ENCODE measurements around the gene MIAT. TPM values are rescaled to one million over a fixed set of nuclear protein-coding genes. Genes with fewer than 3 reads are reported as not detected.

The MIAT gene
- total and polyA plus RNA-seq, 3 experiments from 2014 or later: 3.9 to 57.5 (median 52.2) TPM

- Histone ChIP-seq H3K36me3 (ENCODE audit: insufficient read depth, low read length) (no peaks in the 10 kb centered on the region), H3K4me1 (ENCODE audit: insufficient read depth, low read length) (peaks cover 21% of the 10 kb centered on the region), H3K27ac (ENCODE audit: low read depth, low read length) (no peak overlapping the region), H3K9me3 (ENCODE audit: low read length) (no peaks in the 10 kb centered on the region), H3K4me3 (ENCODE audit: low read length) (no peak overlapping the region), H3K27me3 (ENCODE audit: insufficient read depth, low read length, poor library complexity, severe bottlenecking) (no peaks in the 10 kb centered on the region)
- Mint-ChIP-seq H3K27ac (no peak overlapping the region), H3K4me3 (no peak overlapping the region), H3K27me3 (no peaks in the 10 kb centered on the region), H3K4me1 (peaks cover 28 to 63% (median 35%) of the 10 kb centered on the region in 3 donors), H3K9me3 (no peaks in the 10 kb centered on the region), H3K36me3 (no peaks in the 10 kb centered on the region)
- no peak for DNase-seq
- CTCF ChIA-PET: no interaction called here
- POLR2A ChIA-PET: no interaction called here
Observed at GRCh38 chr22:26614322-26614721, 43.1 kb upstream of the MIAT start.

- no peaks in the 10 kb centered on the region for H3K36me3 ChIP-seq (ENCODE audit: insufficient read depth, low read length)
- Mint-ChIP-seq H3K4me3 (no peak overlapping the region), H3K4me1 (peaks cover 20 to 55% (median 26%) of the 10 kb centered on the region in 3 donors), H3K36me3 (no peaks in the 10 kb centered on the region), H3K27me3 (no peaks in the 10 kb centered on the region), H3K9me3 (no peaks in the 10 kb centered on the region), H3K27ac (no peak overlapping the region)
- CTCF ChIA-PET: no interaction called here
- H3K27me3 ChIP-seq (ENCODE audit: insufficient read depth, low read length, poor library complexity, severe bottlenecking): no peaks in the 10 kb centered on the region
- no peak overlapping the region for H3K27ac ChIP-seq (ENCODE audit: low read depth, low read length)
- H3K9me3 ChIP-seq (ENCODE audit: low read length): no peaks in the 10 kb centered on the region
- POLR2A ChIA-PET: interaction anchor here (1.1 kb wide), 1 partner anchor 10 kb away, joined by 3 read pairs; no protein-coding TSS in a partner anchor
- no peak for DNase-seq
- peaks cover 13% of the 10 kb centered on the region for H3K4me1 ChIP-seq (ENCODE audit: insufficient read depth, low read length)
- no peak overlapping the region for H3K4me3 ChIP-seq (ENCODE audit: low read length)
Observed at GRCh38 chr22:26615149-26615548, 42.2 kb upstream of the MIAT start.

DNA sequence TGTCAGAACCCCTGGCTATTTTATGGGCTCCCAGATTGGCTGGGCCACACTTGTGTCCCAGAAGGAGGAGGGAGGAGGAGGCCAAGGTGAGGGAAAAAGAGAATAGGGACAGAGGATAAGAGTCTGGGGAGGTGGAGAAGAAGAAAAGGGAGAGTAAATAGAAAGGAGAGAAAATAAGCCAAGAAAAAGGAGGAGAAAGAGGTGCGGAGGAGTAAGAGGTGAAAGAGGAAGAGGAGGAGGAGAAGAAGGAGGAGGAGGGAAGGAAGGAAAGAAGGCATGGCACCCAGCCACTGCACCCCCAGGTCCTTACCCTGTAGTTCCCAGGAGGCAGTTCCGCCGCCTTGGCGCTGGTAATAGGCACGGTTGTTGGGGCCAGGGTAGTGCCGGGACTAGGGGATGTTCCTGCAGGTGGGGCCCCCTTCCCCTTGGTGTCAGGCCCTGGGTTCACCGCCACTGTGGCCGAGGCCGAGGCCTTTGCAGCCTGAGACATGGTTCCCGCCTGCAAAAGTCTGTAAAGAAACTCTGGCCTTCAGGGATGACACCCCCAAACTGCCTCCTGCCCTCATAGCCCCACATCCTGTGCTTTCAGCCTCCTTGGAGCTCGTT, 41.5 kb upstream of the MIAT start:
- no peaks in the 10 kb centered on the region for H3K27me3 Mint-ChIP-seq
- no peak overlapping the region for H3K27ac Mint-ChIP-seq
- DNase-seq: no peak
- H3K4me3 Mint-ChIP-seq: no peak overlapping the region
- peaks cover 12 to 47% (median 19%) of the 10 kb centered on the region in 3 donors for H3K4me1 Mint-ChIP-seq
- peaks cover 5% of the 10 kb centered on the region for H3K4me1 ChIP-seq (ENCODE audit: insufficient read depth, low read length)
- H3K27ac ChIP-seq (ENCODE audit: low read depth, low read length): no peak overlapping the region
- no peaks in the 10 kb centered on the region for H3K27me3 ChIP-seq (ENCODE audit: insufficient read depth, low read length, poor library complexity, severe bottlenecking)
- H3K9me3 Mint-ChIP-seq: no peaks in the 10 kb centered on the region
- no peaks in the 10 kb centered on the region for H3K9me3 ChIP-seq (ENCODE audit: low read length)
- no peaks in the 10 kb centered on the region for H3K36me3 ChIP-seq (ENCODE audit: insufficient read depth, low read length)
- H3K4me3 ChIP-seq (ENCODE audit: low read length): no peak overlapping the region
- no peaks in the 10 kb centered on the region for H3K36me3 Mint-ChIP-seq
- ChIA-PET POLR2A (interaction anchor here (1.1 kb wide), 1 partner anchor 11 kb away, joined by 3 read pairs; no protein-coding TSS in a partner anchor), CTCF (no interaction called here)

DNA sequence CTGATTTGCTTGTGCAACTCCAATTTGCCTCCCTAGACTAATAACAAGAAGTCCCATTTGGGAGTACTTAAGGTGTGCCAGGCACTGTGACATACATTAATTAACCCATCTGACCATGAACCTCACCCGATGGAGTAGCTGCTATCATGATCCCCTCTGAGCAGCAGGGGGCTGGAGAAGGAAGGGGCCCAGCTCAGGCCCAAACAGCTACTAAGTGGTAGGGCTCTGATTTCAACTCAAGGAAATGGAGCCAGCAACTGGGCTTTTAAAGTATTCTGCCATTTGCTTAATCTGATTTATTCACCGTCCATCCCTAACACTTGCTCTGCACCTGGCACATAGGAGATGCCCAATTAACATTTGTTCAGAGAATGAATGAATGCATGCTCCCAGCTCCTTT, 40.7 kb upstream of the MIAT start:
- peak overlapping the region in 3 of 8 donors; percentile 6 to 65 (median 39) for H3K27ac Mint-ChIP-seq
- ChIA-PET CTCF (interaction anchor here (0.7 kb wide), 1 partner anchor 40 kb away, joined by 3 read pairs; the partner anchor contains the start of gene MIAT), POLR2A (no interaction called here)
- H3K27me3 Mint-ChIP-seq: no peaks in the 10 kb centered on the region
- H3K36me3 ChIP-seq (ENCODE audit: insufficient read depth, low read length): no peaks in the 10 kb centered on the region
- H3K4me1 ChIP-seq (ENCODE audit: insufficient read depth, low read length): peaks cover 5% of the 10 kb centered on the region
- H3K27ac ChIP-seq (ENCODE audit: low read depth, low read length): no peak overlapping the region
- no peaks in the 10 kb centered on the region for H3K9me3 Mint-ChIP-seq
- H3K4me3 ChIP-seq (ENCODE audit: low read length): no peak overlapping the region
- DNase-seq: no peak
- peaks cover 12 to 44% (median 19%) of the 10 kb centered on the region in 3 donors for H3K4me1 Mint-ChIP-seq
- no peak overlapping the region for H3K4me3 Mint-ChIP-seq
- H3K9me3 ChIP-seq (ENCODE audit: low read length): no peaks in the 10 kb centered on the region
- H3K36me3 Mint-ChIP-seq: no peaks in the 10 kb centered on the region
- H3K27me3 ChIP-seq (ENCODE audit: insufficient read depth, low read length, poor library complexity, severe bottlenecking): no peaks in the 10 kb centered on the region

- Histone ChIP-seq H3K4me3 (ENCODE audit: low read length) (no peak within 1 kb of the TSS), H3K4me1 (ENCODE audit: insufficient read depth, low read length) (peaks cover 5% of the 10 kb centered on the region), H3K27ac (ENCODE audit: low read depth, low read length) (peak within 1 kb of the TSS; percentile 24), H3K9me3 (ENCODE audit: low read length) (no peaks in the 10 kb centered on the region), H3K36me3 (ENCODE audit: insufficient read depth, low read length) (no peaks in the 10 kb centered on the region), H3K27me3 (ENCODE audit: insufficient read depth, low read length, poor library complexity, severe bottlenecking) (no peaks in the 10 kb centered on the region)
- peaks cover 12 to 44% (median 18%) of the 10 kb centered on the region in 3 donors for H3K4me1 Mint-ChIP-seq
- H3K27ac Mint-ChIP-seq: peak within 1 kb of the TSS in 5 of 8 donors; percentile 1 to 76 (median 44)
- no peak within 1 kb of the TSS for H3K4me3 Mint-ChIP-seq
- no peaks in the 10 kb centered on the region for H3K36me3 Mint-ChIP-seq
- no peaks in the 10 kb centered on the region for H3K27me3 Mint-ChIP-seq
- DNase-seq: no peak
- H3K9me3 Mint-ChIP-seq: no peaks in the 10 kb centered on the region
- POLR2A ChIA-PET: no interaction called here
- CTCF ChIA-PET: interaction anchor here (0.7 kb wide), 1 partner anchor 39 kb away, joined by 3 read pairs; the partner anchor contains the start of gene MIAT
Observed at GRCh38 chr22:26617271-26618199, 39.9 kb upstream of the MIAT start, which contains the start of gene CRYBB1. Gene CRYBB1, minus strand, starts transcription at chr22:26618027. Its CDS starts 1,708 bp downstream, at chr22:26616319.

GRCh38 chr22:26618455-26618854, 38.9 kb upstream of the MIAT start:
- no peak overlapping the region for H3K27ac Mint-ChIP-seq
- no peaks in the 10 kb centered on the region for H3K9me3 ChIP-seq (ENCODE audit: low read length)
- peak overlapping the region; percentile 24 for H3K27ac ChIP-seq (ENCODE audit: low read depth, low read length)
- no peaks in the 10 kb centered on the region for H3K9me3 Mint-ChIP-seq
- no peak for DNase-seq
- H3K4me1 ChIP-seq (ENCODE audit: insufficient read depth, low read length): peaks cover 5% of the 10 kb centered on the region
- no peaks in the 10 kb centered on the region for H3K36me3 ChIP-seq (ENCODE audit: insufficient read depth, low read length)
- no peak overlapping the region for H3K4me3 Mint-ChIP-seq
- H3K27me3 Mint-ChIP-seq: no peaks in the 10 kb centered on the region
- no peaks in the 10 kb centered on the region for H3K27me3 ChIP-seq (ENCODE audit: insufficient read depth, low read length, poor library complexity, severe bottlenecking)
- ChIA-PET POLR2A (no interaction called here), CTCF (interaction anchor here (0.8 kb wide), 1 partner anchor 22 kb away, joined by 3 read pairs; no protein-coding TSS in a partner anchor)
- H3K4me3 ChIP-seq (ENCODE audit: low read length): no peak overlapping the region
- peaks cover 12 to 37% (median 14%) of the 10 kb centered on the region in 3 donors for H3K4me1 Mint-ChIP-seq
- H3K36me3 Mint-ChIP-seq: no peaks in the 10 kb centered on the region

DNA sequence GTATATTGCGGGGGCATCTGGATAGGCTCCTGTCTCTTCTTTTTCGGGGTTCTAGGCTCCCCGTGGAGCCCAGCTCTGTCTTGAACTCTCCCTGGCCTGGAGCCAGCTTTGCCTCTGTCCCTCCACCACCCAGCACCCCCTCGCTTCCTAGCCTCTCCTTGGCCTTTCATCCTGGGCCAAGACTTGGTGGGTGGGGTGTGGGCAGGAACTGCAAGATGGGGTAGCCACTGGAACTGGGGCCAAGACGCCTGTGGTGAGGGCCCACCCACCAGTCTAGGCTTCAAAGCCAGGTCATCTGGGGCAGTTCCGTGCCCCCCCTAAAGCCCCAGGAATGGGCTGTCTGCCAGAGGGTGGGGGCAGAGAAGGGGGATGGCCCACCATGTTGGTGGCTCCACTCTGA, 37.9 kb upstream of the MIAT start:
- ChIA-PET CTCF (no interaction called here), POLR2A (no interaction called here)
- no peaks in the 10 kb centered on the region for H3K27me3 Mint-ChIP-seq

GRCh38 chr22:26620197-26620596, 37.2 kb upstream of the MIAT start:
- H3K4me1 Mint-ChIP-seq: peaks cover 12 to 31% (median 13%) of the 10 kb centered on the region in 3 donors
- no peaks in the 10 kb centered on the region for H3K9me3 Mint-ChIP-seq
- no peaks in the 10 kb centered on the region for H3K36me3 Mint-ChIP-seq
- no peak overlapping the region for H3K4me3 ChIP-seq (ENCODE audit: low read length)
- no peak overlapping the region for H3K4me3 Mint-ChIP-seq
- no peaks in the 10 kb centered on the region for H3K27me3 ChIP-seq (ENCODE audit: insufficient read depth, low read length, poor library complexity, severe bottlenecking)
- H3K4me1 ChIP-seq (ENCODE audit: insufficient read depth, low read length): peaks cover 5% of the 10 kb centered on the region
- no peak for DNase-seq
- H3K27ac ChIP-seq (ENCODE audit: low read depth, low read length): no peak overlapping the region
- peak overlapping the region in 2 of 8 donors; percentile 36 to 51 for H3K27ac Mint-ChIP-seq
- POLR2A ChIA-PET: no interaction called here
- no peaks in the 10 kb centered on the region for H3K27me3 Mint-ChIP-seq
- H3K36me3 ChIP-seq (ENCODE audit: insufficient read depth, low read length): no peaks in the 10 kb centered on the region
- H3K9me3 ChIP-seq (ENCODE audit: low read length): no peaks in the 10 kb centered on the region
- CTCF ChIA-PET: no interaction called here

More for the DNA sequence above, 37.9 kb upstream of the MIAT start:
- no peak for DNase-seq
- Histone ChIP-seq H3K4me1 (ENCODE audit: insufficient read depth, low read length) (peaks cover 5% of the 10 kb centered on the region), H3K27me3 (ENCODE audit: insufficient read depth, low read length, poor library complexity, severe bottlenecking) (no peaks in the 10 kb centered on the region), H3K9me3 (ENCODE audit: low read length) (no peaks in the 10 kb centered on the region), H3K4me3 (ENCODE audit: low read length) (no peak overlapping the region), H3K36me3 (ENCODE audit: insufficient read depth, low read length) (no peaks in the 10 kb centered on the region), H3K27ac (ENCODE audit: low read depth, low read length) (no peak overlapping the region)
- Mint-ChIP-seq H3K9me3 (no peaks in the 10 kb centered on the region), H3K4me1 (peaks cover 12 to 34% (median 14%) of the 10 kb centered on the region in 3 donors), H3K27ac (peak overlapping the region in 1 of 8 donors; percentile 63), H3K4me3 (no peak overlapping the region), H3K36me3 (no peaks in the 10 kb centered on the region)

Measured in CD8-positive, alpha-beta memory T cell (primary cell).